ENCODE results near the gene KCNH8.

GRCh38 chr3:19439944-19440343 lies 291.6 kb downstream of the KCNH8 start:
- TF ChIP-seq EZH2phosphoT487 (IDR thresholded peaks at IDR 0.05; ENCODE audit: insufficient read depth, low read depth) = no peak
- TF ChIP-seq EZH2 (IDR thresholded peaks at IDR 0.05; ENCODE audit: insufficient read depth, poor library complexity, severe bottlenecking) = no peak
